PC-3 (cell line): Measurements from ENCODE around the gene RAB44. TPM values are rescaled to one million over a fixed set of nuclear protein-coding genes. Genes with fewer than 3 reads are reported as not detected.

Experiments
- ATAC-seq: fragments of 200-7000 bp; cut with Tn5 transposase; 2 replicates; pipeline ENCODE4 v1.9.1; 2020; ENCODE audit warnings: mild to moderate bottlenecking, moderate library complexity
- BruUV-seq: library from RNA; stranded (reverse); fragments of 400-500 nt; replicated peaks from 2 replicates; lab custom pipeline; 2021; lab: Mats Ljungman, UMichigan
- CTCF ChIA-PET: fragments of 300-600 bp; sonication (Branson Sonifier 250); formaldehyde crosslinking; loops from one replicate; lab custom pipeline; 2022; ENCODE audit warnings: antibody characterized with exemption; lab: Charles Lee
- POLR2A ChIA-PET: fragments of 300-600 bp; sonication (Branson Sonifier 250); formaldehyde crosslinking; loops from one replicate; lab custom pipeline; 2022; ENCODE audit warnings: antibody characterized with exemption; ENCODE audit not compliant: unreplicated experiment; lab: Charles Lee
- DNase-seq: peaks from one replicate; pipeline ENCODE4 v3.0.0-alpha.2; 2015
- H2AFZ ChIP-seq: fragments of 300-600 bp; sonication (generic); 2 replicates; pipeline ENCODE4 v1.6.0; 2016; ENCODE audit warnings: antibody characterized with exemption, low read length
- H3F3A ChIP-seq: fragments of 300-600 bp; sonication (generic); one replicate; pipeline ENCODE4 v1.6.0; 2017; ENCODE audit warnings: antibody characterized with exemption, low read length, control low read depth, mild to moderate bottlenecking; ENCODE audit not compliant: unreplicated experiment
- H3K27ac ChIP-seq: fragments of 300-600 bp; sonication (generic); 2 replicates; pipeline ENCODE4 v1.5.1; 2016; ENCODE audit warnings: mild to moderate bottlenecking, low read length
- H3K27me3 ChIP-seq: fragments of 300-600 bp; sonication (generic); 2 replicates; pipeline ENCODE4 v1.6.1; 2016; ENCODE audit warnings: low read length, mixed read lengths
- H3K36me3 ChIP-seq: fragments of 300-600 bp; sonication (generic); 2 replicates; pipeline ENCODE4 v1.6.1; 2016; ENCODE audit warnings: low read depth, mixed run types, low read length, mixed read lengths
- H3K4me1 ChIP-seq: fragments of 300-600 bp; sonication (generic); 2 replicates; pipeline ENCODE4 v1.5.1; 2016; ENCODE audit warnings: low read length; ENCODE audit not compliant: insufficient read depth
- H3K4me2 ChIP-seq: fragments of 300-600 bp; sonication (generic); 2 replicates; pipeline ENCODE4 v1.6.0; 2016; ENCODE audit warnings: low read length
- H3K4me3 ChIP-seq: fragments of 300-600 bp; sonication (generic); 2 replicates; pipeline ENCODE4 v1.5.1; 2016; ENCODE audit warnings: mild to moderate bottlenecking, low read length, mixed read lengths
- H3K79me2 ChIP-seq: fragments of 300-600 bp; sonication (generic); 2 replicates; pipeline ENCODE4 v1.6.1; 2017; ENCODE audit warnings: low read length, mixed read lengths
- H3K9ac ChIP-seq: fragments of 300-600 bp; sonication (generic); 2 replicates; pipeline ENCODE4 v1.6.0; 2016; ENCODE audit warnings: mild to moderate bottlenecking, low read length
- H3K9me2 ChIP-seq: fragments of 300-600 bp; sonication (generic); replicated peaks from 2 replicates; pipeline ENCODE4 v1.6.1; 2016; ENCODE audit warnings: mixed run types, low read length, mixed read lengths
- H3K9me3 ChIP-seq: fragments of 300-600 bp; sonication (generic); 2 replicates; pipeline ENCODE4 v1.6.1; 2016; ENCODE audit warnings: low read length, mixed read lengths
- H4K20me1 ChIP-seq: fragments of 300-600 bp; sonication (generic); 2 replicates; pipeline ENCODE4 v1.6.1; 2016; ENCODE audit warnings: low read length, mixed read lengths
- CTCF ChIP-seq: fragments of 300-600 bp; sonication (generic); conservative IDR thresholded peaks from 2 replicates; pipeline ENCODE4 v1.5.1; 2017; ENCODE audit warnings: antibody characterized with exemption, low read depth, mild to moderate bottlenecking, low read length
- EZH2 ChIP-seq: fragments of 300-600 bp; sonication (generic); IDR thresholded peaks from one replicate; pipeline ENCODE4 v1.6.1; 2017; ENCODE audit warnings: antibody characterized with exemption, mild to moderate bottlenecking, low read length; ENCODE audit not compliant: unreplicated experiment
- EZH2phosphoT487 ChIP-seq: fragments of 300-600 bp; sonication (generic); IDR thresholded peaks from 2 replicates; pipeline ENCODE4 v1.6.1; 2018; ENCODE audit warnings: mild to moderate bottlenecking, antibody characterized with exemption, low read length, borderline replicate concordance
- intact Hi-C: fragments of 100-400 bp; cut with micrococcal nuclease; formaldehyde crosslinking; loops from 2 replicates; pipeline ENCODE4 v1.9.0; 2023
- total RNA-seq: library from RNA; depleted of rRNA; stranded (reverse); fragments of >200 nt; gene quantifications from 2 replicates; pipeline ENCODE4 v1.2.3, GENCODE V29; 2014

The RAB44 gene
- total RNA-seq, 1 experiment from 2014 or later = not detected

GRCh38 chr6:36717871-36718540, 20.4 kb downstream of the RAB44 start:
- intact Hi-C loops = no loop called here
- H3K9ac ChIP-seq = no peak overlapping the region
- POLR2A ChIA-PET = no interaction called here
- H3K27me3 ChIP-seq = no peaks in the 10 kb centered on the region
- TF ChIP-seq EZH2phosphoT487 = no peak
- H3K4me3 ChIP-seq = no peak overlapping the region
- no peaks in the 10 kb centered on the region for H3K9me3 ChIP-seq
- H3K9me2 ChIP-seq = no peaks in the 10 kb centered on the region
- no peaks in the 10 kb centered on the region for H3K36me3 ChIP-seq
- ATAC-seq (no peak), DNase-seq (no peak)
- H4K20me1 ChIP-seq = no peaks in the 10 kb centered on the region
- no peaks in the 10 kb centered on the region for H3K79me2 ChIP-seq
- H3F3A ChIP-seq = no peaks in the 10 kb centered on the region
- H3K27ac ChIP-seq = no peak overlapping the region
- no TSS peak for BruUV-seq
- CTCF ChIA-PET = no interaction called here
- no peaks in the 10 kb centered on the region for H3K4me1 ChIP-seq
- H2AFZ ChIP-seq = no peak overlapping the region
- H3K4me2 ChIP-seq = no peak overlapping the region

- BruUV-seq = no TSS peak
- POLR2A ChIA-PET = no interaction called here
These were observed 20.9 kb downstream of the RAB44 start for GRCh38 chr6:36718560-36718959.

GRCh38 chr6:36719126-36719525, 21.5 kb downstream of the RAB44 start:
- Histone ChIP-seq H3K9ac (no peak overlapping the region), H3K4me2 (no peak overlapping the region), H3F3A (no peaks in the 10 kb centered on the region), H3K36me3 (no peaks in the 10 kb centered on the region), H3K27me3 (no peaks in the 10 kb centered on the region), H3K9me2 (no peaks in the 10 kb centered on the region), H3K9me3 (no peaks in the 10 kb centered on the region), H2AFZ (no peak overlapping the region), H3K27ac (no peak overlapping the region), H4K20me1 (no peaks in the 10 kb centered on the region), H3K4me3 (no peak overlapping the region), H3K79me2 (no peaks in the 10 kb centered on the region), H3K4me1 (no peaks in the 10 kb centered on the region)
- POLR2A ChIA-PET = no interaction called here
- CTCF ChIA-PET = no interaction called here
- BruUV-seq = no TSS peak
- intact Hi-C loops = no loop called here
- ATAC-seq (no peak), DNase-seq (no peak)
- TF ChIP-seq EZH2 (no peak), EZH2phosphoT487 (no peak)

More at GRCh38 chr6:36718560-36718959, 20.9 kb downstream of the RAB44 start:
- no peak for ATAC-seq
- no peaks in the 10 kb centered on the region for H3K36me3 ChIP-seq
- no peaks in the 10 kb centered on the region for H3K9me2 ChIP-seq
- no peak overlapping the region for H3K4me2 ChIP-seq
- no peak overlapping the region for H3K4me3 ChIP-seq
- no peak for DNase-seq
- H3K27ac ChIP-seq = no peak overlapping the region
- no peaks in the 10 kb centered on the region for H3K9me3 ChIP-seq
- H3K4me1 ChIP-seq = no peaks in the 10 kb centered on the region
- no peak for TF ChIP-seq EZH2
- no peak for TF ChIP-seq CTCF
- no peak for TF ChIP-seq EZH2phosphoT487
- H3K27me3 ChIP-seq = no peaks in the 10 kb centered on the region
- no peak overlapping the region for H3K9ac ChIP-seq
- H3F3A ChIP-seq = no peaks in the 10 kb centered on the region
- intact Hi-C loops = no loop called here
- no peak overlapping the region for H2AFZ ChIP-seq
- CTCF ChIA-PET = no interaction called here
- H3K79me2 ChIP-seq = no peaks in the 10 kb centered on the region
- H4K20me1 ChIP-seq = no peaks in the 10 kb centered on the region
